HCT116 (cell line): ENCODE results near the gene ITGA2B. TPM values are rescaled to one million over a fixed set of nuclear protein-coding genes. Genes with fewer than 3 reads are reported as not detected.

Experiments
- ATAC-seq: fragments of 200-7000 bp; cut with Tn5 transposase; 2 replicates; pipeline ENCODE4 v1.9.1; 2020; ENCODE audit warnings: mild to moderate bottlenecking, moderate library complexity
- BruUV-seq: library from RNA; stranded (reverse); fragments of 400-500 nt; replicated peaks from 2 replicates; lab custom pipeline; 2021; lab: Mats Ljungman, UMichigan
- CTCF ChIA-PET: fragments of 300-600 bp; sonication (Branson Sonifier 250); formaldehyde crosslinking; loops from one replicate; lab custom pipeline; 2021; ENCODE audit warnings: antibody characterized with exemption; lab: Charles Lee
- POLR2A ChIA-PET: fragments of 300-600, 350-600 bp; sonication (Branson Sonifier 250); formaldehyde crosslinking; loops from one replicate; lab custom pipeline; 2021; ENCODE audit warnings: antibody characterized with exemption; lab: Charles Lee
- RAD21 ChIA-PET, 2 experiments: fragments of 300-600 bp; sonication (Branson Sonifier 250); formaldehyde crosslinking; loops; one replicate each; lab custom pipeline; 2023; ENCODE audit warnings: low total read pairs in 2 of 2; ENCODE audit not compliant: uncharacterized antibody in 2 of 2, unreplicated experiment in 2 of 2, low non-redundant PET in 1 of 2; lab: Charles Lee
- DNase-seq: peaks from one replicate; pipeline ENCODE4 v3.0.0-alpha.2; 2010; ENCODE audit warnings: low read depth, low spot score
- H2AFZ ChIP-seq: fragments of 200-600 bp; shearing (Covaris generic), sonication (generic); 2 replicates; pipeline ENCODE4 v1.6.1; 2017; ENCODE audit warnings: low read depth, mixed run types, mixed read lengths, antibody characterized with exemption, low read length; ENCODE audit not compliant: poor library complexity, severe bottlenecking
- H3K27ac ChIP-seq: 2 replicates; pipeline ENCODE4 v1.5.1; 2012; ENCODE audit warnings: low read depth, low read length
- H3K27me3 ChIP-seq: fragments of 200-600 bp; sonication (generic); 2 replicates; pipeline ENCODE4 v1.6.1; 2016; ENCODE audit warnings: mixed run types, low read length, mixed read lengths; ENCODE audit not compliant: insufficient read depth
- H3K36me3 ChIP-seq, 2 experiments: fragments of 200-500 bp in 1 of 2; fragments of 200-600 bp in 1 of 2; sonication (Bioruptor generic) in 1 of 2; sonication (generic) in 1 of 2; 2 replicates each; pipeline versions ENCODE4 v1.5.1 to v1.6.1; 2014 to 2016; ENCODE audit warnings: low read length in 2 of 2, inconsistent platforms in 1 of 2, mixed read lengths in 1 of 2, mixed run types in 1 of 2; ENCODE audit not compliant: insufficient read depth in 2 of 2, control insufficient read depth in 1 of 2
- H3K4me1 ChIP-seq, 2 experiments: fragments of 200-600 bp in 1 of 2; sonication (generic) in 1 of 2; 2 replicates each; pipeline versions ENCODE4 v1.5.1 to v1.6.1; 2012 to 2017; ENCODE audit warnings: low read length in 2 of 2, inconsistent platforms in 1 of 2, mild to moderate bottlenecking in 1 of 2, mixed read lengths in 1 of 2, mixed run types in 1 of 2, moderate library complexity in 1 of 2; ENCODE audit not compliant: insufficient read depth in 2 of 2, control insufficient read depth in 1 of 2
- H3K4me2 ChIP-seq: fragments of 200-600 bp; sonication (generic); 2 replicates; pipeline ENCODE4 v1.6.1; 2017; ENCODE audit warnings: mixed run types, low read length, mixed read lengths
- H3K4me3 ChIP-seq, 2 experiments: fragments of 200-600 bp in 1 of 2; sonication (generic) in 1 of 2; replicated peaks in 1 of 2; 2 replicates each; pipeline ENCODE4 v1.5.1; 2011 to 2016; ENCODE audit warnings: low read length in 2 of 2, control low read depth in 1 of 2, low read depth in 1 of 2, mild to moderate bottlenecking in 1 of 2, mixed read lengths in 1 of 2, mixed run types in 1 of 2
- H3K79me2 ChIP-seq: fragments of 200-600 bp; sonication (generic); 2 replicates; pipeline ENCODE4 v1.6.1; 2017; ENCODE audit warnings: mild to moderate bottlenecking, mixed run types, low read length, moderate library complexity, mixed read lengths; ENCODE audit not compliant: insufficient read depth
- H3K9ac ChIP-seq: fragments of 200-600 bp; sonication (generic); 2 replicates; pipeline ENCODE4 v1.6.1; 2016; ENCODE audit warnings: low read length, mixed read lengths
- H3K9me2 ChIP-seq: fragments of 200-600 bp; sonication (generic), shearing (Covaris generic); 2 replicates; pipeline ENCODE4 v1.6.1; 2017; ENCODE audit warnings: mixed run types, mild to moderate bottlenecking, moderate library complexity; ENCODE audit not compliant: insufficient read depth
- H3K9me3 ChIP-seq, 2 experiments: fragments of 200-500 bp in 1 of 2; fragments of 200-600 bp in 1 of 2; sonication (Bioruptor generic) in 1 of 2; sonication (generic) in 1 of 2; 2 replicates each; pipeline ENCODE4 v1.6.1; 2014 to 2017; ENCODE audit warnings: low read length in 2 of 2, mixed read lengths in 2 of 2, inconsistent platforms in 1 of 2, low read depth in 1 of 2, mild to moderate bottlenecking in 1 of 2, mixed run types in 1 of 2, moderate library complexity in 1 of 2; ENCODE audit not compliant: control insufficient read depth in 1 of 2, insufficient read depth in 1 of 2
- H4K20me1 ChIP-seq: fragments of 200-600 bp; sonication (generic), shearing (Covaris generic); 2 replicates; pipeline ENCODE4 v1.6.1; 2017; ENCODE audit warnings: mixed run types, mild to moderate bottlenecking, moderate library complexity; ENCODE audit not compliant: insufficient read depth
- EZH2 ChIP-seq: fragments of 200-600 bp; sonication (generic); IDR thresholded peaks from 2 replicates; pipeline ENCODE4 v1.6.1; 2017; ENCODE audit warnings: antibody characterized with exemption, mixed run types
- POLR2A ChIP-seq: IDR thresholded peaks from 2 replicates; pipeline ENCODE4 v1.7.0; 2011; ENCODE audit warnings: borderline replicate concordance; ENCODE audit not compliant: insufficient read depth, insufficient read length; ENCODE audit errors: extremely low read depth
- POLR2AphosphoS5 ChIP-seq: IDR thresholded peaks from 2 replicates; pipeline ENCODE4 v1.6.1; 2011; ENCODE audit warnings: mild to moderate bottlenecking, low read depth, low read length, moderate library complexity
- ZNF274 ChIP-seq: fragments of 200-500 bp; sonication (Bioruptor generic); IDR thresholded peaks from 2 replicates; pipeline ENCODE4 v1.6.1; 2014; ENCODE audit warnings: mild to moderate bottlenecking, low read depth, low read length, inconsistent platforms
- intact Hi-C: fragments of 100-400 bp; cut with micrococcal nuclease; formaldehyde crosslinking; loops from 2 replicates; pipeline ENCODE4 v1.10.0; 2022
- total RNA-seq: library from RNA; stranded (reverse); gene quantifications from one replicate; pipeline ENCODE4 v1.2.1, GENCODE V29; 2021; ENCODE audit not compliant: unreplicated experiment

ITGA2B gene
- total RNA-seq, 1 experiment from 2014 or later = 7.6 TPM

DNA sequence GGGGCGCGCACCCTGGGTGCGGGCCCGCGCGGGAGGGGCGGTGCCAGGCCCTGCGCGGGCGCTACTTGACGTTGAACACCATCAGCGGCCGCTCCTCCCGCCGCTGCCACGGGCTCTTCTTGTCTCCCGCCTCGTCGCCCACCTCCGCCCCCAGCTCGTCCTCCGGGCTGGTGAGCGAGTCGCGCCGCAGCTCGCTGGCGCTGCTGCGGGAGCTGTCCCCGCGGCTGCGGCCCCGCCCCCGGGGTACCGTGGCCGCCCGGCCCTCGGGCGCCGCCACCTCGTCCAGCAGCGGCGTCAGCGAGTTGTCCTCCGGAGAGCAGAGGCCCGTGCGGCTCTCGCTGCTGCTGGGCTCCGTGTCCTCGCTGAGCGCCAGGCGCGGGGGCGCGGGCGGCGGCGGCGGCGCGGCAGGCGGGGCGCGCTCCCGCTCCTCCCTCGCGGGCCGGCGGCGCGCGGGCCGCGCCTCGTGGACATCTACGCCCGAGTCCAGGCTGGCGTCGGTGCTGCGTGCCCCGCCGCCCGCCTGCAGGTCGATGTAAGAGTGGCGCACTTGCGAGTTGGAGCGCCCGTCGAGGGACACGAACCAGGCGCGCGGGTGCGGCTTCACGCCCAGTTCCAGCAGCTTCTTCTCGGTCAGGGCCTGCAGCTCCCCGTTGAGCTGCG lies 35.6 kb downstream of the ITGA2B start:
- no peak for DNase-seq
- intact Hi-C loops = no loop called here
- Histone ChIP-seq H2AFZ (no peak overlapping the region), H3K9me3 (no peaks in the 10 kb centered on the region), H4K20me1 (no peaks in the 10 kb centered on the region)
- CTCF ChIA-PET = no interaction called here
- no peak for ATAC-seq
- TF ChIP-seq ZNF274 (no peak), POLR2A (no peak)
- TF ChIP-seq, all 23 proteins: peak for 0
- Histone ChIP-seq H3K36me3 (peaks cover 0 to 4% of the 10 kb centered on the region in 2 experiments; a peak in 1 of 4 replicates), H3K9ac (no peak overlapping the region), H3K4me2 (no peak overlapping the region), H3K4me3 (no peak overlapping the region), H3K4me1 (no peaks in the 10 kb centered on the region), H3K79me2 (no peaks in the 10 kb centered on the region), H3K9me2 (no peaks in the 10 kb centered on the region), H3K27ac (no peak overlapping the region), H3K27me3 (no peaks in the 10 kb centered on the region)
- RAD21 ChIA-PET = no interaction called here
- BruUV-seq = no TSS peak
- POLR2A ChIA-PET = no interaction called here

DNA sequence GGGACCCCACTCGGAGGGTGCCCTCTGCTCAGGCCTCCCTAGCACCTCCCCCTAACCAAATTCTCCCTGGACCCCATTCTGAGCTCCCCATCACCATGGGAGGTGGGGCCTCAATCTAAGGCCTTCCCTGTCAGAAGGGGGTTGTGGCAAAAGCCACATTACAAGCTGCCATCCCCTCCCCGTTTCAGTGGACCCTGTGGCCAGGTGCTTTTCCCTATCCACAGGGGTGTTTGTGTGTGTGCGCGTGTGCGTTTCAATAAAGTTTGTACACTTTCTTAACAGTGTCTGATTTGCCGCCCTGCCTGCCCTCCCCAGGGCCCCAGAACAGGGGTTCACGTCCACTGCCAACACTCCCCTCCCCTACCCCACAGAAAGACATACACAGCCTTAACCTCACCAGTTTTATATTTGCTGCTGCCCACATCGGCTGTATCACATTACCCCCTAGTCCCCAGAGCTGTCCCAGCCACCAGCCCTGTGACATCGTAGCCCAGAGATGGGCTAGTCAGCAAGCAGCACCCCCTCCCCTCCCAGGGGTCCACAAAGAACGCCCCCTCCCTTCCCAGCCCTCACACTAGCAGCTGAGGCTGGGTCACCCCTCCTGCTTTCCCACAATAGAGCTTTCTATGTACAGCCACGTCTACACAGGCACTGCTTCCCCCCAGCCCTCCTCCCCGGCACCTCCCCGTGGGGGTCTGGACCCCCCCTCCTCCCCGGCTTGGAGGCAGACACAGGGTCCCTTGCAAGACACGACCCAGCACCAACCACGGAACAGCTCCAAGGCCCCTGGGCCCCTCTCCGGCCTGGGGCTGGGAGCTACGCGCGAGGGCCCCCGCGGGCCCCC lies 36.4 kb downstream of the ITGA2B start:
- Histone ChIP-seq H3K4me3 (no peak overlapping the region), H4K20me1 (no peaks in the 10 kb centered on the region), H3K9me2 (no peaks in the 10 kb centered on the region), H3K27ac (no peak overlapping the region), H3K9ac (no peak overlapping the region), H3K79me2 (no peaks in the 10 kb centered on the region), H3K36me3 (peaks cover 0 to 4% of the 10 kb centered on the region in 2 experiments; a peak in 1 of 4 replicates), H2AFZ (no peak overlapping the region), H3K27me3 (no peaks in the 10 kb centered on the region), H3K4me1 (no peaks in the 10 kb centered on the region), H3K4me2 (no peak overlapping the region), H3K9me3 (no peaks in the 10 kb centered on the region)
- CTCF ChIA-PET = no interaction called here
- no TSS peak for BruUV-seq
- RAD21 ChIA-PET = no interaction called here
- no peak for ATAC-seq
- intact Hi-C loops = no loop called here
- POLR2A ChIA-PET = no interaction called here
- no peak for TF ChIP-seq EZH2
- TF ChIP-seq POLR2AphosphoS5 = peak; percentile 9; the same call in 1 of the 2 replicates
- no peak for DNase-seq
